NCI-H82 treated with DMSO at 0.1 percent for 48 hours (cell line): Measurements from ENCODE around the gene SLC1A3.

Source experiments
- DNase-seq: peaks from one replicate; lab custom pipeline; 2025; ENCODE audit not compliant: unreplicated experiment; lab: John Stamatoyannopoulos, UW

Gene SLC1A3

DNA sequence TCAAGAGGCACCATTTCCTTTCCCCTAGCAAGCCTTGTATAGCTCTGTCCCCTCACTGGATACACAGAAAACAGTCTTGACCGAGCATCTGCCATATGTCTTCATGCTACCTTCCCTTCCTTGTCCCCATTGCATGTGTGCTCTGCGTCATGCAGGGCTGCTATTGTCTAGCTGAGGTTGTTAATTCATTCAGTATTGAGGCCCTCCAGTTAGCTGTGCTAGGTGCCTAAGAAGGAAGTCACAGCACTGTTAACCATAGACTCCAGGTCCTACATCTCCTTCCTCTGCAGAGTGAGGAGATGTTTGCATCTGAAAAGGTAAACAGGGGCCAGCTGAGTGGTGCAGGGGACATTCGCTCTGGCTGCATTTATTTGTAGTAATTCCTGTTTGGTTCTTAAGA lies 48.2 kb downstream of the SLC1A3 start:
- DNase-seq: no peak

DNA sequence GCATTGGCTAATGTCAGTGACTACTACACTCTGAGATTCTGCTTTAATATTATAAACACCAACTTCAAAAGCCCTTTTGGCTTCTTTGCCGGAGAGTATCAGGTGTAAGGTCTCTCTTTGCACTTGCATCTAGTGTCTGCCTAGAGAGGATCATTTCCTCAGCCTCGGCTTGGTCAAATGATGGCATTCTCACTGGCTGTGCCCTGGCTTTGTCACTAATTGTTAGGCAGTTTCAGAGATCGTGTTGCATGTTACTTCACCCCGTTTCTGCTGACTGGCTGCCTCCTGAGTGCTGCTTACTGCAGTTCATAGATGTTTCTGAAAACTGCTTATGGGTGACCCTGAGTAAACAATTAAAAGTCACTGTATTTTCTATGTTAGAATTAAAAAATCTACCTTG lies 48.8 kb downstream of the SLC1A3 start:
- DNase-seq: no peak

DNA sequence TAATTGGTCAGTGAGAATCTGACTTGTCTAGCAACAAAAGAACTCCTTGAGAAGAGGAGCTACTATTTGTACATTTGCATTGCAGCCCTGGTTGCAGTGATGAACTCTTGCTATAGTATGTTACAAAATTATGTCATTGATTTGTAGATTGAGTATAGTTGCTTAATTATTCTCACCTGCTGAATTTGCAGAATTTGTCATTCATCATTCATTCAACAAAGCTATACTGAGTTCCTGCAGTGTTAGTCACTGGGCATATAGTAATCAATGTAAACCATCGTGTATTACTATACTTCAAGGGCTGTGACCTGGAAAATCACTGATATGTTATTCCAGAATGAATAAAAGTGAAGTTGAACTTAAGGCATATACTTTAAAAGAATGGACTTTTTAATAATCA lies 50.1 kb downstream of the SLC1A3 start:
- no peak for DNase-seq

DNA sequence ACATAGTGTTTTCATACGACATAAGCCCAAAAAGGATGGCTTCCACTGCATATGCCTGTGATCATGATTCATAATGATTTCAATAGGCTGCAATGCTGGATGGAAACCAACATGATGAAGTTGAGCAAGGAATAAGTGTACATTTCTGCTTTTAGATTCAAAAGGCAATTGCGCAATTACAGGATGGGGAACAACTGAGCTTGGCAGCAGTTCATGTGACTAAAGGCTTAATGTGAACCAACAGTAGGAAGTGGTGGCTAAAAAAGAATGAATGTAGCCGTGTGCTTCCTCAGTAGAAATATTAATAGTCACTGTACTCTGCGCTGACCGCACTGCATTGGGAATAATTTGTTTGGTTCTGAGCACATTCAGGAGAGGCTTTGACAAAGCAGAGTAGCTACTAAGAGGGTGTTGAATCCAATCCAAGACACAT lies 51.2 kb downstream of the SLC1A3 start:
- no peak for DNase-seq

DNA sequence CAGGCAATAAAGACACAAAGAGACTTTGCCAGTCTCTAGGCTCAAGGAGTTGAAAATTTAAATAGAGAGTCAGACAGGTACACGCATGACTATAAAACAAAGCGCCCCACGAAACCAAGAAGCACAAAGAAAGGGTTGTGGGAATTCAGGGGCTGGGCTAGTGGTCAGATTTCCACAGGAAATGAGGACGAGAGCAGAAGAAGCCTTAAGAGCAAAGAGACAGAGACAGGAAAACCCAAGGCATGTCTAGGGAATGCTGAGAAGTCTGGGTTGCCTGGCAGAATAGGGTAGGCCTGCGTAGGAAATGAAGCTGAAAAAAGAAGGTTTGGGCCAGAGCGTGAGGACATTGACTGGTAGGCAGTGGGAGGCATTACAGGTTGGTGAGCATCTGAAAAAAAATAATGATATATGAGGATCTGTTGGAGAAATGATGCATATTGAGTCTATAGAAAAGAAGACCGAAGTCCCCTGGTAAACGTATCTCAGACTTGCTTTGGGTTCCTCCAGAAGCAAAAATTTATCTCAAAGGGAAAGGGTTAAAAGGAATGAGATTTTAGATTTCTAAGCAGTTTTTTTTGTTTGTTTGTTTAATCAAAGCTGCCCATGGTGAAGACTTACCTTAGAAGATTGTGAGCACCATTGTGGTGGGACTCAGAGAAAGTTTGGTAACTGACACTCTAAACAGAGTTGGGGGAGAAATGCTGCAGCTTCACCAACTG lies 51.8 kb downstream of the SLC1A3 start:
- no peak for DNase-seq

DNA sequence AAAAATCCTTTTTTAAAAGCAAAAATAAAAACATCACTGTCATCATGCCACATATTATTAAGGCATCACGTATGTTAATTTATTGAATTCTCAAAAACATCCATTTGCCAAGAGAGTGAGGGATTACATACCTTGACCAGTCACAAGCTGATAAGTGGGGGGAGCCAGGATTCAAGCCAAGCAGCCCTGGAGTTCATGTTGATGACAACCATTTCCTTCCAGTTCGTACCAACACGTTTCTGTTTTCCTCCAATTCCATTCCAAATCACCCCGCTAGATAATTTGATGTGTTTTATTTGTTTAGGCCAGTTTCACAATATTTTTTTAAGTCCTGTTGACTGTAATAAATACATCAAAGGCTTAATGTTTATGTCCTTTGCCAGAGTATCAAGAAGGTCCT lies 53.0 kb downstream of the SLC1A3 start:
- DNase-seq: no peak

DNA sequence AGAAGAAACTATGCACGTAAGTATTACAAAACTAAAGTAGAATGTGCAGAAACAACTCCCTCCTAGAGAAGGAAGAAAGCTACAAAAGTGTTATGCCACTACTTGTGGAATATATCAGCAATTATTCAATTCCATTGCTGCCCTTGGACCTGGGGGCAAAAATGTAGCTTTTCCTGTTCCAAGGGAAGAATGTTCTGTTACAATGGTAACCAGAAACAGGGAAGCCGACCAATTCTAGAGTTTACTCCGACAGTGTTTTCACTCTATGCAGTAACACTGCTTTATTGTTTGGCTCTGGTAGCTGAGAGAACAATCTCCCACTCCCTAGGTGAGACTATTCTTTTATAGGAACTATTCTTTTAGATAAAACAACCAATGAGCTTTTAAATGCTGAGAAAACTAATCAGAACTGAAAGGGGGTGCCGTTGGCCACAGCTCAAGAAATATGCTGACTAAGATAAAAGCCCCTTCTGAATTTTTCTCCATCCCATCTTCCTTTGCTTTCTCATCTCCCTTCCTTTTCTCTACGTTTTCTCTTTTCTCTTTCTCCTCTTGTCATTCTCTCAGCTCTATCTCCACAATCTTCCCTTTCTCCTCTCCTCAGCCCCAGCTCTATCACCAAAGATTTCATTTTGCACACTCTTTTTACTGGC lies 54.1 kb downstream of the SLC1A3 start:
- no peak for DNase-seq

DNA sequence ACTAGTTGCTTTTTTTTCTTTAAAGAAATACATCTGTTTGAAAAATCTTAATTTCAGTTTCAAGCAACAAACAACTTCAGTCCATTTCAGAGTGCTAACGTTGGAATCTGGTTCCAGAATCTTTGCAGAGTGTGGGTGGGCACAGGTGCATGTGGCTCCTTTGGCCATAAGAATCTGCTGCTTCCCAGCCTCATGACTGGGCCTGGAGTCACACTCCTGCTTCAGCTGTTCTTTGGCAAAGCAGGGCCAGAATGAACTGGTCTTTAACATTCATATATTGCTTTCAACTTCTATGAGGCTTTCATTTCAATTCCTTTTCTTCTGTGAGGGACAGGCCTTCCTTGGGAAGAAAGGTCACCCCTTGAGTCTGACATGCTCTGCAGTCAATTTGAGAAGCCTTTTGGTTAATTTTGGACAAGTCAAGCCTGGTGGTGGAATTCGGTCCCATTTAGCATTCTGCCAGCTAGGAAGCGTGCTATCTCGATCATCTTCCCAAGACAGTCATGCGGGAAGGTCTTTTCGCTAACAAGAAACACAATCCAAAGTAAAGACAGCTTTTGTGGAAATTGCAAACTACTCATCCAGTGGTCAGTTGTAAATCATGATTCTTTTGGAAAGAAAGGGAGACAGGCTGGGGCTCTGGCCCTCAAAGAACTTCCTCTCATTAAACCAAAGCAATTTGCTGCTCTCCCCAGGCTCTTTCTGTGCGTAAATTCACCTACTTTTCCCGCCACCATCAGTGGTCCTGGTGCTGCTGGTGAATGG lies 55.2 kb downstream of the SLC1A3 start:
- DNase-seq: no peak

DNA sequence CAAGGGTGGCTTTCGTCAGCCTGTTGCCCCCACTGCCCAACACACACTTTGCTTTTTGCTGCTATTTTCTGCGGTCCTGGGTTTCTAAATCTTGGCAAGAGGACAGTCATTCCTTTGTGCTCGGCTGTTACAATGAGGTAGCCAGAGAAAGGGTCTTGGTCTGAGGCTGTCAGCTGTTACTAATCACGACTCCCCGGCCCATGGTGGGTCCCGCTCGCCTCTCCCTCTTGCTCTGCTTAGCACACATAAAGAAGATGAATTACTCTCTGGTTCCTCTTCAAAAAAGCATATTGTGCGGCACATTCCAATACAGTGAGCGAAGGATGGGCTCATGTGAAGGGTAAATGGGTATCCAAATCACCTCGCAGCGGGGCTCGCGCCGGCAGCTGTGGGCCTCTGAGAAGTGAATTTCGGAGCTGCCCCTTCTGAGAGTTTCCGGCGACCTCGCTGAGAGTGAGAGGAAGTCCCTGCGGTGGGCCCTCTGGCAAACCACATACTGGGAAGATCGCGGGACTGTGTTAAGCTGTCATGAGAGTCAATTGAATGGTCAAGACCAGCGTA lies 56.0 kb downstream of the SLC1A3 start:
- DNase-seq: no peak

DNA sequence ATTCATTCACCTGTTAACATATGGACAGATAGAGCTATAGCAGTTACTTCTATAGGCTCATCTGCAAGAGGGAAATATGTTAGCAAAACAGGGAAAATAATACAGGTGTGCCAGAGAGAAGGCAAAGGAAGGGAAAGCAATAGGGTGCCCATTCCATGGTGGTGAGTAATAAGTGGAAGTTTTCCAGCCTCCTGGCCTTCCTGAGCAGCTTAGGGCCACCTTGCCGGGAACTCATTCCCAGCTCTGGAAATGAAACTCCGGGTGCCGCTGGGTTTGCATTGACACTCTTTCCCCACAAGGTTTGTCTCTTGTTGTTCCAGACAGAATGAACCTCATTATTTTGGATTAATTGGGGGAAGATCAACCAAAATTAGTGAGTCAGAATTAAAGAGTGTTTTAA lies 58.4 kb downstream of the SLC1A3 start:
- no peak for DNase-seq

DNA sequence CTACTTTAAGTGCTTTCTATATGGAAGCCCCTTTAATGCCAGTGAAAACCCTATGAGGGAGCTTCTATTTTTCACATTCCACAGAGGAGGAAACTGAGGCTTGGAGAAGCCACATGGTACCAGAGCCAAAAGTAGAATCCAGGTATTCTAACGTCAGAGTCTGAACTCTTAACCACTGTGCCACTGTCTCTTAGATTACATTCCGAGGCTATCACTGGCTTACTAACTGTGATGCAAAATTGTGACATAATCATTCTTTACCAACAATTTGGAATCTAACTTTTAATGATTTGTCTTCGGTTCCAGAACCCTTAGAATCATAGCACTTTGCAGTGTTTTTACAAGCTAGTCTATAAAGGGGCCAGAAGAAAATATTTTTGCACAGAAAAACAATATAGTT lies 59.2 kb downstream of the SLC1A3 start:
- no peak for DNase-seq

DNA sequence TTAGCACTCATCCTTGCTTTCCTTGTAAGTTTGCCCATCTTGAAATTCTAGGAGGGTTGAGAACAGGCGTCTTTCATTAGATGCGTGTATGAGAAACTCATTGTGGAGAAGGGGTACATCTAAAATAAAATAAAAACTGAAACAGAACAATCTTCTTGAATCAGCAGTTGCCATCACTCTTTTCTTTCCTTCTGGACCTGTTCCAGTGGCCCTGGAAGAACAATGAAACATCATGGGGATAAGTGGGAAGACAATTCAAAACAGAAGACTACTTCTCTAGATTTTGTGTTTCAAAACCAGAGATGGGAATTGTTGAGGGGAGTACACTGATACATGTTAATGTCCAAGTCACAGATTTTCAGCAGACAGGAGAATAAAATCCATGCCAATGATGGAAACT lies 59.9 kb downstream of the SLC1A3 start:
- no peak for DNase-seq

DNA sequence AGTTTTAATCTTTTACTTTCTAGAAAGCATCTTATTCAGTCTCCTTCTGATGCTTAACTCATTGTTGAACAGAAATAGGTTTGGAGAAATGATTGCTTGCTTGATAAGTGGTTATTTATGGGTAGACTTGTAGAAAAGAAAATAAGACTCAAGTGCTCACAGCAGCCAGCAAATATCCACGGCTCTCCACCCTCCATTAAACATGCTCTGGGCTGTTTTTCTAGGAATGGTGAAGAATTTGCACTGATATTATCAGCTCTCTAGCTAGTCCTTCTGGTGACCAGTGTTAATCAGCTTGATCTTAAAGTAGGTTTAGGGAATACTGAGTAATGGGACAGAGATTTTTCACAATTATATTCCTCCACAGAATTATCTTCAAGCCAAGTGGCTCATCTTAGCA lies 60.6 kb downstream of the SLC1A3 start:
- DNase-seq: no peak

DNA sequence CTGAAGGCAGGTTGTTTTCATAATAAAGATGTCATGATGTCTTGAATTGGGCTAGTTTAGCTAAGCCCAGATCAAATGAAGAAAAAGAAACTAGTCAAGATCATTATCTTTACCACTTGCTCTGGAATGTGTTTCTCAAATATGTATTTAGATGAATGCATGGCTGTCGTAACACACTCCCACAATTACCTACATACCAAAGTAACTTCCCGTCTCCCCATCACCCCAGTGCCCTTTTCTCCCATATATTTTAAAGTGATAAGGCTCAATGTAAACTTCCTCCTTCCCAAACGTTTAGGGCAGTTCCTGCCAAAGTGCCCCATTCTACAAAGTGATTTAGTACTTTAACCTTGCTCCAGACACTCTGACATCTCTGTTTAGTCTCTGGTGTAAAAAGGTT lies 61.4 kb downstream of the SLC1A3 start:
- no peak for DNase-seq

DNA sequence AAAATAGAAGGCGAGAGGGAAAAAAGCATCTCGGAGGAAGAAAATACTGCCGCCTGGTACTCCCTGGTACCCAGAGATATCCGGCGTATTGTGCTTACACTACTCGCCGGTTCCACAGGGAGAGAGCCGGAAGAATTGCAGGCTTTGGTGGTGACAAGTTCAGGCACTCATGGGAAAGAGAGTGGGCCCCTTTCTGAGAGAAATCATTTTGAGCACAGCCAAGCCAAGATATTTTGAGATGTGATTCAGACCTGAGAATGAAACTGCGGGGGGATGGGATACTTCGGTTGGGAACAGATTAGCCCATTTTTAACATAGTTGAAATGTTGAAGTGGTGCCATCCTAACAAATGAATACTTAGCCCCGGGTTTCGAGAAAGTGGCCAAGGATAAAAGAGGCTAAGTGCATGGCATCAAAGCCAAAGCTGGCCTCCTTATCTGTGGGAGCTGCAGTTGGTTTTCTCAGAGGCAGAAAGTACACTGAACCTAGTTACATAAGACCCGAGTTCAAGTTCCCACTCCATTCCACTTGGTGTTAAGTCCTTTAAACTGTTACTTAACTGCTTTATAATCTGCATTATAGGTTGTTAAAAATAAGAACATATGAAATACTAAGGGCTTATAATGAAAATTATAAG lies 62.7 kb downstream of the SLC1A3 start:
- peak; percentile 11 for DNase-seq

DNA sequence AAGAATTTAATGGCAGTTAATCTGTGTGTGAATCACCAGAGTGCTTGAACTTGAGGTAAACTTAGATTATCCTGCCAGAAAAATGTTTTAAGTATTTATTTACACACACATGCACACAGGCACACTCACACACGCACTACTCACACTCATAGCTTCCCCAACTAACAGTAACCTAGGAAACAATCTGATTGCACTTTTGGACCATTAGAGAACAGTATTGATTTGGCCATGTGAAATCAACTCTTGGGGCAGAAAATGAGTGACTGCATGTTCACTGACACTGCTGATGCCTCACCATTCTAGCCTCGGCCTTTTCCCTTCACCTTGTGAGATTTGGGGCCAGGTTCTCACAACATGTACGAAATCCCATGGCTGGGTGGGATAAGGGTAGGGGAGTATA lies 64.1 kb downstream of the SLC1A3 start:
- DNase-seq: no peak

DNA sequence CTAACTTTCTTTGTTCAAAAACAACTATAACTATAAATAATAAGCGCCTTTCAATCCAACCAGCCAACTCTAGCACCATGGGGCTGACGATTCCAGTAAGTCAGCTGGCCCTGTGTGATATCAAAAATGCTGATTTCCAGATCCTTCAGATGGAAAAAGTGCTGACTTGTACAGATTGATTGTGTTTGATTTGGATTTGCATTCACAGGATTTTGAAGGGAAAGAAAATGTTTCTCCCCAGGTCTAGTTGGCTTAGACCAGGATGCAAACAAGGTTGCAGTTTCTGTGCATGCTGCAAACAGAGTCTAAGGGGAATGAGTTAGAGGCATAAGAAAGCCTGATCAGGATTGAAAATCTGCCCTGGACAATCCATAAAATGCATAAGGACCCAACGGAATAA lies 68.9 kb downstream of the SLC1A3 start:
- DNase-seq: no peak

DNA sequence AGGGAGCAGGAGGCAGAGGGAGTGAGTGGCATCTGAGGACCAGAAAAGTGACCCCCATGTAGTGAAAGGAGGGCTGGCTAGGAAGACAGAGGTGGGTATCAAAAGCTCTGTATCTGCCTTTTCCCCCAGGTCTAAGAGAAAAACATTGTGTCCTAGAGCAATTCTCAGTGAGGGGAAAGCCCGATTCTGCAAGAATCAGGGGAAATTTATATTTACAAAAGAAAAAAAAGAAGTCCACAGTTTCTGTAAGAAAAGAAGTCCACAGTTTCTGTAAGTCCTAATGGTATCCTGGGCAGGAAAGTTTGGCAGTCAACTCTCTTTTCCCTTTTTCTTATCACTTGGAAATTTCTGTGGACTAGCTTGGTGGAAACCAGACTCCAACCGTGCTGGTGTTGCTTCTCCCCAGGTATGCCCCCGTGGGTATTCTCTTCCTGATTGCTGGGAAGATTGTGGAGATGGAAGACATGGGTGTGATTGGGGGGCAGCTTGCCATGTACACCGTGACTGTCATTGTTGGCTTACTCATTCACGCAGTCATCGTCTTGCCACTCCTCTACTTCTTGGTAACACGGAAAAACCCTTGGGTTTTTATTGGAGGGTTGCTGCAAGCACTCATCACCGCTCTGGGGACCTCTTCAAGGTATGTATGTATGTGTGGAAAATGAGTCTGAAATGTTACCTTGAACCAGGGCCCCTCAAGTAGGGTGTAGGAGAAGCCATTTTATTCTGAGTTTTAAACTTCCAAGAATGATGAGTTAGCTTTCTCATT lies 73.0 kb downstream of the SLC1A3 start:
- DNase-seq: no peak

DNA sequence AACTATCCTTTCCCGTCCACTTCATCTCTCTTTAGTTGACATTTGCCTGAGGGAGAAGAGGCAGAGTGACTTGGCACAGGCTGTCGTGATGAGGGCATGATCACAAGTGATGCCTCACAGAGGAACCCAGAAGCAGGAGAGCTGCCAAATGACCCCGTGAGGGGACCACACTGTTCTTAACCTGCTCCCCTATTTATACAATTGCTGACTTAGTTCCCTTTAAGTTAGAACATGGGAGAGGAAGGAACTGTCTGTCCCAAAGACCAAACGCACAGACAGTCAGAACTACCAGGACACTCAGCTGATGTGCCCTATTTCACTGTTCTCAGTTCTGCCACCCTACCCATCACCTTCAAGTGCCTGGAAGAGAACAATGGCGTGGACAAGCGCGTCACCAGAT lies 73.7 kb downstream of the SLC1A3 start:
- no peak for DNase-seq

DNA sequence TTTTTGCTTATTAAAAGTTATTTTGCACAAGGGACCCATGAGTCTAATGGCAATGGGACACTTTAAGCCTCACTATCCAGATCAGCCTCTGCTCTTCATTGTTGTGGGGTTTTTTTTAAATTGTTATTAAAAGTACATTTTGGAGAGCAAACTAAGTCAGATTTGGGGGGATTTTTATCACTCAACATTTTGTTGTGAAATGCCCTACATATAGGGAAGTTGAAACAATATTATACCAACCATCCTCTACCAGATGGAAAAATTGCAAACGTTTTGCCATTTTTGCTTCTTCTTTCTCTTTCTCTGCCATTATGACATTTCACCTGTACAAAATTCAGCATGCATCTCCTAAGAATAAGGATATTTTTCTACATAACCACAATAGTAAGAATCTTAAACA lies 75.3 kb downstream of the SLC1A3 start:
- DNase-seq: no peak

DNA sequence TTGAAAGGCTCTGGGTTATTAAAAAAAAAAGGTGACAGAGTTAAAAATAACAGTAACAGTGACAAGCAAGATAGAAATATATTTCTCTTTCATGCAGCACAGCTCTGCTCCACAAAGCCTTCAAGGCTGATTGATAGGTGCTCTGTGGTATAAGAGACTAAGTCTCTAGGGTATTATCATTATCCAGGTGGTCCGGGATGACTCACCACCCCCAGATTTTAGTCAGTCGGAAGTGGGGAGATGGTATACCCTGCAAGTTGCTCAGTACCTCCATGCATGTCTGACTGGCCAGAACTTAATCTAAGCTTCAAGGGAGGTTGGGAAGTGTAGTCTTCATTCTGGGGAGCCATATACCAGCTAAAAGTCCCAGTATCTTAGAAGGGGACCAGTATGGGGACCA lies 76.1 kb downstream of the SLC1A3 start:
- DNase-seq: no peak
